Measurements from ENCODE around the gene KCNG2.

The KCNG2 gene

GRCh38 chr18:79786304-79786703 lies 11.4 kb upstream of the KCNG2 start:
- no peak for DNase-seq

- no peak for DNase-seq
Observed at GRCh38 chr18:79786786-79787526, 10.8 kb upstream of the KCNG2 start.

- DNase-seq, result no peak
Observed at GRCh38 chr18:79787527-79787864, 10.2 kb upstream of the KCNG2 start.

- DNase-seq, result no peak
Observed at GRCh38 chr18:79787865-79788733, 9.6 kb upstream of the KCNG2 start.

- no peak for DNase-seq
Observed at GRCh38 chr18:79788734-79789085, 9.0 kb upstream of the KCNG2 start.

GRCh38 chr18:79789091-79789891 lies 8.4 kb upstream of the KCNG2 start:
- no peak for DNase-seq

- no peak for DNase-seq
Observed at GRCh38 chr18:79789901-79790890, 7.5 kb upstream of the KCNG2 start.

- no peak for DNase-seq
Observed at GRCh38 chr18:79790996-79791972, 6.5 kb upstream of the KCNG2 start.

- DNase-seq, result no peak
Observed at GRCh38 chr18:79792096-79792987, 5.4 kb upstream of the KCNG2 start.

GRCh38 chr18:79792988-79793355 lies 4.8 kb upstream of the KCNG2 start:
- no peak for DNase-seq

- no peak for DNase-seq
Observed at GRCh38 chr18:79794846-79795245, 2.9 kb upstream of the KCNG2 start.

GRCh38 chr18:79795446-79795845 lies 2.3 kb upstream of the KCNG2 start:
- DNase-seq, result no peak

- no peak for DNase-seq
Observed at GRCh38 chr18:79796016-79796415, 1.7 kb upstream of the KCNG2 start.

- no peak for DNase-seq
Observed at GRCh38 chr18:79796531-79797405, 970 bp upstream of the KCNG2 start.

GRCh38 chr18:79798346-79798998 lies 734 bp downstream of the KCNG2 start:
- no peak for DNase-seq

GRCh38 chr18:79798999-79799370 lies 1.2 kb downstream of the KCNG2 start:
- no peak for DNase-seq

GRCh38 chr18:79799619-79800370 lies 2.1 kb downstream of the KCNG2 start:
- no peak for DNase-seq

Data from NK-92 treated with Interleukin-12 subunit alpha and Interleukin-12 subunit beta, amount 100 ng/mL, for 24 hours (cell line).